Non-pigmented ciliary epithelial cell (primary cell): ENCODE results near the gene FRMD4B.
A peak's percentile ranks its signal among the peaks of the same experiment; 100 is the strongest.

Experiments
- DNase-seq: peaks from one replicate; pipeline ENCODE4 v3.0.0-alpha.2; 2010; ENCODE audit warnings: low read depth

Gene FRMD4B

DNA sequence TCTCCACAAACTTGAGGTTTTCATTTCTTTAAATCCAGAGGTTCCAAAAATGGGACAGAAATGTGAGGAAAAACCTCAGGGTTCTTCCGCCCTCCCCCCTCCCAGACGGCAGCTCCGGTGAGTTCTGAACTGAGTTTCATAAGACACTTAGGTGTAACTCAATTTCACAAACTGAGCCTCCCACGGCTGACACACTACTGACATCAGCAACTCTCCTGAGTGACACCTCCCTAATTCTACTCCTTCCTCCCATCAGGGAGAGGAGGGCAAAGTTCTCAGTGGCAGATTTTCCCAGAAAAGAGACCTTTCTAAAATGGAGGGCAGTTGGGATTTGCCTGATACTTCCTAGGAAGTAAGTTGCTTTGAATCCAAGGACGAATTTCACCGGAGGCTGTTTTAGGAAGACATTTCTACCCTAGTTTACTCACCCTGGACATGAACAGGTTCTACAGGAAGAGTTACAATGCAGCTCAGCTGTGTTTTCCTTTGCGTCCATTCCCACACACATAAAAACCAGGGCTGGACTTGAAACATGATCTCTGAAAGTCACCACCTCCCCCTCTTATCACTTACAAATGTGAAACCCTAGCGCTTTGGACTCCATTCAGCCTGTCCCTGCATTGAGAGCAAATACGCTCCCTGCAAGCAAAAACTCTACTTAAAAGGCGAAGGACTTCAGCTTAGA lies 185.4 kb downstream of the FRMD4B start:
- no peak for DNase-seq

DNA sequence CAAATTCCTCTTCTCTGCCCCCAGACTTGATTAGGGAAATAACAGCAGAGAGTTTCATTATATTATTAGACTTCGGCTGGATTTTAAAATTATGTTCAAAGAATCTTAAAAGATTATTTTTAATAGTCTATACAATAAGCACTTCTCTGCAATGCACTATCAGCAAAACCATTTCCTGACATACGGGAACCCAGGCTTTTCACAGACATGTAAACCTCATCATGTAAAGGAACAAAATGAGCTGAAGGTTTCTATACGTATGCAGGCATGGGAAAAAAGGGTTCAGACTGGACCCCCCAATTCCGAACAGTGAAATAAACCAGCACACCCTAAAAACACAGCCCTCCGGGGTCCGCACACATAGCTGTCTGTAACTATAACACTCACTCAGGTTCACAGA lies 185.9 kb downstream of the FRMD4B start:
- no peak for DNase-seq

DNA sequence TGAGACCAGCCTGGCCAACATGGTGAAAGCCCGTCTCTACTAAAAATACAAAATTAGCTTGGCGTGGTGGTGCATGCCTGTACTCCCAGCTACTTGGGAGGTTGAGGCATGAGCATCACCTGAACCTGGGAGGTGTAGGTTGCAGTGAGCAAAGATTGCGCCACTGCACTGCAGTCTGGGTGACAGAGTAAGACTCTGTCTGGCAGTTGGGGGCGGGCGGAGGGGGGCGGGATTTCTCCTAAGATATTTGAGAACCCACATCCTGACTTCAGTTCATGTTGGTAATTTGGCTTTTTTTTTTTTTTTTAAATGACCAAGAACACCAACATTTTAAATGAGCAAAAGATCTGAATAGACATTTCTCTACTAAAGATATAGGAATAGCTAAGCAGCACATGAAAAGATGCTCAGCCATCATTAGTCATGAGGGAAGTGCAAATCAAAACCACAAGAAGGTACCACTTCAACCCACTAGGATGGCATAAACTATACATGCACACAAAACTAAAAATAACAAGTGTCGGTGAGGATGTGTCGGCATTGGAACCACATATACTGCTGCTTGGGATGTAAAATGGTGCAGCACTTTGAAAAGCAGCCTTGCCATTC lies 187.9 kb downstream of the FRMD4B start:
- no peak for DNase-seq

DNA sequence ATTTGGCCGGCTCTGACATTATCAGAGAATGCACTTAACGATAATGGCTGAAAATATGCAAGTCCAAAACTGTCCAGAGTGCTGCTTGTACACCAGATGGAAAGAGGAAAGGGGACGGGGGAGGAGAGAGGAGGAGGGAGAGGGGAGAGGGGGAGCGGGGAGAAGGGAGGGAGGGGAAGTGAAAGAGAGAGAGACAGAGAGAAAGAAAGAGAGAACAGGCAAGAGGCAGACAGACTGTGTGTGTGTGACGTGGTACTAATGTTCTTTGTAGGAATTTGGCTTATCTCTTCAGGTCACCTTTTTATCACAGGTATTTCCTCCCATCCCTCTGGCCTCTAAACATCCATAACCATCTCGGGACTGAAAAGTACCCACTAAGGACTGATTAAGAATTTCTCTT lies 188.4 kb downstream of the FRMD4B start:
- no peak for DNase-seq

DNA sequence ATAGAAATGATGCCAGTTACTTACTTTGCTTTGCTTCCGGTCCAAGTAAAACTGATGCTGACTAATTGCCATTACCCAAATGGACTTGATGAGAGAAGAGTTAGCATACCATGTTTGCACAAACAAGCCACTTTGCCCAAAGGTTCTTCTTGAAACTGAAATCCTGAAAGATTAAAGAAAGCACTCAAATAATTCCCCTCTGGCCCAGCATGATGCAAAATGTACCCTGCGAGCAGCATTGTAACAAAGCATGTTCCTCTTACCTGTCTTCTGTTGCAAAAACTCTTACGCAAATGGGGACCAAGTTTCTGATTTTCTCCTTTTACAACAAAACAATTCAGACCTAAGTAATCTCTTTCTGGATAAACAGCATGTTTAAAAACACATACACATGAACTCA lies 189.0 kb downstream of the FRMD4B start:
- no peak for DNase-seq

DNA sequence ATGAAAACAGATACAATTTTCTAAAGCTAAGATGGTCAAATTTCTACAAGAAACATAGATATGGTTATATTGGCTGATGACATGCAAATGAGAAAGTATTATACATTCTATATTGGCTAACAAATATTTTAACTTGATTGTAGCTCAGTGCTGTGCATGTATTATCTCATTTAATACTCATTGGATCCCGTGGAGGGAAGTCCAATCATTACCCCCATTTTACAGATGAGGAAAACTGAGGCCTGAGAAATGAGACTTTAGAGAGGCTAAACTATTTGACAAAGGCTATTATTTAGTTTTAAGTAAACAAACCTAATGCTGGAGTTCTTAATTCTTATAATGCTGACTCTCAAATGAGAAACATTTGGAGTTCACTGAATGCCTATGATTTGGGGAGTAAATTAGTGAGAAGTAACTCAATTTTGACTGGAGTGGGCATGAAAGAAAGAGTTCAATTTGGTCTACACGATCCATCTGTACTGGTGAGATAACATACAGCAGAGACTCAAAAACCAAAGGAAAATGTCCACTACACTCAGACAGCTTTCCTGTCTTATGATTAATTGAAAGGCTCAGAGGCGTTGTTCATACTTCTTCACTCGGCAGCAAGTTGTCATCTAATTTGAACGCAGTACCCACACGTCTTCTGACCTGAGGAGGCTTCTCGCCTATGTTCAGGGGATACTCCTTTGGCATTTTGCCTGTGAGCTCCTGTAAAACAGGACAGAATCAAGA lies 191.3 kb downstream of the FRMD4B start:
- DNase-seq, result no peak

DNA sequence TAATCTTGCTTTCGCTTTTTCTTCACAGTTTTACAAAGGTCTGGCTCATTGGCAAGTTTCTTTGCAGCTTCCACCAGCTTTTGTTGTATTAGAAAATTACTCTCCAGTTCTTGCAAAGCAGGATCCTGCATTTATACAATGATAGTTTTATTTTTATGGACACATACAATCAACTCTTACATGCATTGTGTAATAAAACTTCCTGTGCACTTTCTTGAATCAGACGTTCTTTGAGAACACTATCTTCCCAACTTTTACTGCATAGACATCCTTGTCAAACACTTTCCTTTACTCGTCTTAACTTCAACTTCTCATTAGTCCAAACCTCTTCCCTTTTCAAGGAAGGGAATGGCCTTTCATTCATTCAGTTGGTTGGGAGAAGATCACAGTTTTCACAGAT lies 192.1 kb downstream of the FRMD4B start:
- no peak for DNase-seq

DNA sequence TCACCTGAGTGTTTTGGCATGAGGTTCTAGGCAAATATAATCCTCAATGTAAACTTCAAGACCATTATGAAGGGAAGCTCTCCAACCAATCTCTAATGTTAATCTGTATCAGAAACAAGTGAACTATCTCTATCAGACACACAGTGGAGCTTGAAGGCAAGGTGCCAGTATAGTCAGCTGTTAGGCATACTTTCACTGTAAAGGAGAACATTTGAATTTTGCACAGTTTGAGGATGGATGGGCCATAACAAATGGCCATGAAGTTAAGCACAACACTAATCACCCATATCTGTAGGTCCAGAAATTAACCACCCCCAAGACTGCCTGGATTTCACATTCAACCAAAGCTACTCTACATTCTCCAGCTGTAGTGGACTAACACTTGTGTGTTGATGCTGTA lies 194.4 kb downstream of the FRMD4B start:
- DNase-seq, result no peak

DNA sequence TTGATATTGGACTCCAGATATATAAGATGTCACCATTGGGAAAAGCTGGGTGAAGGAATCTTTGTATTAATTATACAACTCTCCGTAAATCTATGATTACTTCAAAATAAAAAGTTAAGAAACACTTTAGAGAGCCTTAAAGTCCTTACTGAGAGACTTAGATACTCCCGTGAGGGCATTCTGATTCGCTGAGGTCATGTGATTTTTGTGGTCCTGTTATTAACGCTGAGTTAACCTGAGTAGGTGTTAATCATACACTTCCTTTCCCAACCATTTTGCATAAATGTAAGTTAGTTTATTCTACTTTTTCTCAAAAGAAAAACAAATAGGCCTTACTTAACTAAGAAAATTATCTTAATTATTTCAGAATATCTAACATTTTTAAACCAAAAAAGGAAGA lies 196.4 kb downstream of the FRMD4B start:
- DNase-seq, result no peak

DNA sequence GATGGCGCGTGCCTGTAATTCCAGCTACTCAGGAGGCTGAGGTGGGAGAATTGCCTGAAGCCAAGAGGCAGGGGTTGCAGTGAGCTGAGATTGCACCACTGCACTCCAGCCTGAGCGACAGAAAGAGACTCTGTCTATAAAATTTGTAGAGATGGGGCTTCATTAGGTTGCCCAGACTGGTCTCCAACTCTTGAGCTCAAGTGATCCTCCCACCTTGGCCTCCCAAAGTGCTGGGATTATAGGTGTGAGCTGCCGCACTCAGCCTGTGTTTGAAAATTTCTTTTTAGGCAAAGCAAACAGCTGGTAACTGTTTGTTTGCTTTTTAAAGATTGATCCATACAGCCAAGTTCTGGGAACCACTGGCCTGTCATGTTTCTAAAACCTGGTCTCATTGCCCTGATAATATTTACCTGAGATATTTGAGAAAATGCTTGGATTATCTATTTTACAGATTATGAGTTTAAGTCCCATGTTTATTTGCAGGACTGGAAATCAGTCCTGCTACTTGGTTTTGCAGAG lies 199.3 kb downstream of the FRMD4B start:
- no peak for DNase-seq

DNA sequence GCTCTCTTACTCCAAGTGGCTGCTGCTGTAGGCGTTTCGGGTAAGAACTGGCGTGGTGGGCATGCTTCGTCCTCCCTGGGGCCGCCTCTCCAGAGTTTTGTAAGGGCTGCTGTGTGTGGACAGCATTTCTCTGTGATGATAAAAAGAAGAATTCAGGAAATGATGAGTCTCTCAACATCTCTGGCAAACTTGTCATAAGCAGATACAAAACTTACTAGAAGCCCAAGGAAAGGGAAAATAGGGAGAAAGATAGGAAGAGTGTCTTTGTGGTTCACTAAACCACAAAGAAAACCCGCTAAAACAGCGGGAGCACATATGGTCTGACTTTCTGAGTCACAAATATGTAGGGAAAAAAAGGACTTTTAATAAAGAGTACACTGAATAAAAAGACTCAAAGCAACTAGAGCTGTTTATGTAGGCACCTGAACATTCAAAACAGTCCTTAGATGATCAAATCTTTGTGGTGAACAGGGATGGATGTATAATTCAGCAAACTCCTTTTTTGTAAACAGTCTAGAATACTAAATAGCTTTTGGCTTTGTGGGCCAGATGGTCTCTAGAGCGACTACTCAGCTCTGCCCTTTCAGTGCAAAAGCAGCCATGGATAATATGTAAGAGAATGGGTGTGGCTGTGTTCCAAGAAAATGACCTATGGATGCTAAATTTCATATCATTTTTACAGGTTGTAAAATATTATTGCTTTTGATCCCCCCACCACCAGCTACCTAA lies 203.1 kb downstream of the FRMD4B start:
- DNase-seq, result peak; percentile 73

DNA sequence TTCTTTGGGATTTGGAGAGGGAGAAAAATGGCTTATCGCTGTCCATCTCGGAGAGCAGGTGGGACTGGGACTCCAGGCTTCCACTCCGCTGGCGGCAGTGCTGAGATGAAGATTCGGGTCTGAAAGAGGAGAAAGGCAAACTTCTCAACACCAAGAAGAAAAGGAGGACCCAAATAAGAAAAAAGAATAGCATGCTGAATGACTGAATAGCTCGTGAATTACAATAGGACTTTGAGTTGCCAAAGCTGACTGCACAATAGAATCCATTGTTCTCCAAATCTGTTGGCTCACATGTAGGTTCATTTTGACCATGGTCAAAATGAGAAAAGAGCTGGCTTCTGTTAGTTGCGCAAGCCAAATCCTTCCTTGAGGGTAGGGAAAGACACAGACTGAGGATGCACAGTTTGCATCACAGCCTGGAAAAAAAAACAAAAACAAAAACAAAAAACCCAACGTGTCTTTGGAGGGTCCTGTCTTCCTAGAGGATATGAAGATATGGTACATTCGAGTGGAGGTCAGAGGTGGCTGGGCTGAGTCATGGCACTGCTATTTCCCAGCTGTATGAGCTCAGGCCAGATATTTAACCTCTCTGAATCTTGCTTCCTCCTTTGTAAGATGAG lies 204.2 kb downstream of the FRMD4B start:
- no peak for DNase-seq

DNA sequence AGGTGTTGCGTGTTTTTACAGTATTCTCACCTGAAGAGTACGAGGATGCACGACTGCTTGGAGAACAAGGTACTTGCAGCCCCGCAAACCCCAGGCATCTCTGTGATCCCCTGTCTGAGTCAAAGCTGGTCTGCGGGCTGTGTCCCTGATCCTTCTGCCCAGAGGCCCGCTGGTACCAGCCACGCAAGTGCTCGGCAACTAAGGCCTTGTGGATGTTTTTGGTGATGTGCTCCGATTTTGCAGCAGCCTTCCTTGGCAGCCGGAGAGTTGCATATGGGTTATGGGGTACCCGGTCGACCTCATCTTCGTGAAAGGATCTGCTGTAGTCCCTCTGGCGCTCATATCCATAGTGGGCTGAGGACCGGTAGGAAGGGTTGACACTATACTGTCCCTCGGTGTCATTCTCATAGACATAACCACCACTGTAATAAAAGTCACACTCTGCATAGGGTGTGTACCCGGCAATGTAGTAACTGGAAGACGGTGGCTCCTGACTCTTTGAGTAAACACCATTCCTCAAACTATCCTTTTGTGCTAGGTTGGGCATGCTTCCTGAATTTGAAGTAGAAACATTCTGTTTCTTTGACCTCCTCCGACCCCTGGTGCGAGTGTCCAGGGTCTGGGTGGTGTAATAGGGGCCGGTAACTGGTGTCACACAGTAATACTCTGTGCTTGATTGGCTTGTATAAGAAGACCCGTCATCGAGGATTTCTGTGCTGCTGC lies 204.9 kb downstream of the FRMD4B start:
- no peak for DNase-seq

DNA sequence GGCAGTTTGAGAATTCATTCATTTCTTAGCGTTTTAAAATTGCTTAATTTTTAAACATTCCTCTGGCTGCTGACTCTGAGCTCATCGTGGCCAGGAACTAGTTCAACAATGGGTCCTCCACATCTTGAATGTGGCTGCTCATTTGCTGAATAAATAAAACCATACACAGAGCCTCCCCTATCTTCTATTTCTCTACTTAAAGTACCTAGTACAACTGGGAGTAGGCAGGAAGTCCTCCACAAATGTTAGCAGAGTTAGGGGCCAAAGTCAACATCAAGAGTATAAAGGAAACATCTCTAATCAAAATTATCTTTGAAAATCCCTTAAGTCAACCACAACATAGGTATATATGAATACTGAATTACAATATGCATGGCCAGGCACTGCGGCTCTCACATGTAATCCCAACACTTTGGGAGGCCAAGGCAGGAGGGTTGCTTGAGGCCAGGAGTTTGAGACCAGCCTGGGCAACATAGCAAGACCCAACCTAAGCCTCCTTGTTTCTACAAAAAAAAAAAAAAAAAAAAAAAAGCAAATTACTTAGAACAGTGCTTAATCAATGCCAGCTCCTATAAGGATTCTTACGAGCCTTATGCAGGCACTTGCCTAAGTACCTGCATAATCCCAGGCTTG lies 206.0 kb downstream of the FRMD4B start:
- no peak for DNase-seq

DNA sequence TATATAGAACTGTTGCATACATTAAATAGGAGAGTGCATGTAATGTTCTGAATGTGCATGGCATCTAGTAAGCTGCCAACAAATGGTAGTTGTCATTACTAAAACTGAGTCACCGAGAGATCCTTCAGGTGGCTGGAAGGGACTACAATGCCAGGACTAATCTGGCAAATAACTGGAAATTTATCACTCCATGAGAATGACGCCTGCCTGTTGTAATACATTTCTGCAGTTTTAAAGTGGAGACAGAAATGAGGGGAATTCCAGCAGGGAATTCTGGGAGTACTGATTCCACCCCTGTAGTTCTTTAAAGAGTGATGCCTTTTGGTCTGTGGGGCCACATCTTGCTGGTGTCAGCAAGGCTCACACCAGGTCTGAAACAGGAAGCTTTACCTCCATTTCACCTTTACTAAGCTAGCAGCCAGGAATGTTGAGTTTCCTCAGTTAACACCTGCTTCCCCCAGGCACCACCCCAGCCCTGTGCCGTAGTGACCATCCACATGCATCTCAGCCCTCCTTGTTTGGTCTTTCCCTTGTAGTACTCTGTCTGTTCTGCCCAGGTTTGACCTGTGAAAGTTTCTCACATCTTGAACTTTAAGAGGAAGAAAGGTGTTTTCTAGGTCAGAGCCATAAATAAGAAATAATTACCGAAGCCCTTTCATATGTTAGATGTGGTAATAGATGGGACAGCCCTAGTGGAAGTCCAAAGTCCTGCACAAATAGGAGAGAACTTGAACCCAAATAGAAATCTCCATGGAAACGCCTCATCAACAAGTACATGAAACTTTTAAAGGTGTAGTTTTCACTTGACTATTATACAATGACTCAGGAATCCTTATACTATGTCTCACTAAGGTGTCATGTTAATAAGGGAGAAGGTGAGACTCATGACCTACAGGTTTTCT lies 206.8 kb downstream of the FRMD4B start:
- no peak for DNase-seq

DNA sequence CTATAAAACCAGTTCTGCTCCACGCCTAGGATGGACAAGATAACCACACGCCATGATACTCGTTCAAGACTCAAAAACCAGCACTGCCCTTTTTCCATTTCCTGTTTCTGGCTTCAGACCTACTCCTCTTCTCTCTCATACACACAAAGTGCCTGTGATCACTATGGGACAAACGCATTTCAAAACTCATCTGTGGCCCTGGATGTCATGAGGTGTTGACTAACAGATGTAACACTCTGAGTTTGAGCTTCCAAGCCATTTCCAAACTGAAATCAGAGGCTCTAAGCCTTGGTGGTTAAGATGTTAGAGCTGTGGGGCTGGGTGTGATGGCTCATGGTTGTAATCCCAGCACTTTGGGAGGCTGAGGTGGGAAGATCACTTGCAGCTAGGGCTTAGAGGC lies 207.8 kb downstream of the FRMD4B start:
- DNase-seq, result no peak

DNA sequence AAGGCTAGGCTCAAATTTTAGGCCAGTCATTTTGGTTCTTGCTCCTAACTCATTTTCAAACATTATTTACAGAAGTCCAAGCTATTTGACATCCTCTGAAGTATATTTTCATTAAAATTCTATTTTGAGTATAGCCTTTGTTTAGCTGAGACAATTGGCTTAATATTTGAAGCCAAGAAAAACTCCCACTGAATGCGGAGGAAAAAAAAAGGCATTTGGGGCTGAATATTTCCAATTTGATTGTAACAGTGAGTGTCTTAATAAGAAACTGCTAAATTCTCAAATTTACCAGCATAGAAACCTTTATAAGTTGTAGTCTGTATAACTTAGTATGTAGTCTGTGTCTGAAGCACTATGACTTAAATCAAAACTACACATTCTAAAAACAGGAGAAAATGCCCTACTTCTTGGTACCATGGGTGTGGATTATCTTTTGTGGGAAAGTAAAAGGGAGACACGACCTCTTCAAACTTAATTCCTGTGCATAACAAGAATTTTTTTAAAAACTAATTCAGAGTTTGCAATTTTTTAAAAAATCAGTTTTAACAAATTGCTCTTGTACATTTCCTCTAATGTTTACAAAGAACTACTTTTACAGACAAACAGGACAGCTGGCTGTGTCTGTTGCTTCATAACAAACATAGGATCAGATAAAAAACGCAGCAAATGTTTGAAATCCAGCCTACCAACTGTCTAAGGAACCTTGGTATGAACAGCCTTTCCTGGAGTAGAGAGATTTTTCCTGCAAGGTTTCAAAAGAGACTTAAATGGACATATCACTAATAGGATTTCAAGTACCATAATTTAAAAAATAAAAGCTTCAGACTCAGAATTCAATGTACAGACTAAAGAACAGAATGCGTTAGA lies 210.8 kb downstream of the FRMD4B start:
- DNase-seq, result no peak

DNA sequence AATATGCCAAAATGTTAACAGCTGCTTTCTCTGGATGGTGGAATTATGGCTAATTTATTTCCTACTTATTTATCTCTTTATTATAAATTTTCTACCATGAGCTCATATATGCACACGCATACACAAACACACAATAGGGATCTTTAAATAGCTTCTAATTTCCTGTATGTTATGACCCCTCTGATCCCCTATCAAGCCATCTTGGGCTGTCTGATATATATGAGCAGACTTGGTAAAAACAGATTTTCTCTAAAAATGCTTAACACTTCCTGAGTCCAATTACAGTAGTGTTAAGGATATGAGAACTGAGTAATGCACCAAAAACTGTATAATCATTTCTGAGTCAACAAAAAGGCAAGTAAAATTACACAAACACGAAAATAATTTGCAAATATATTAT lies 211.4 kb downstream of the FRMD4B start:
- no peak for DNase-seq

DNA sequence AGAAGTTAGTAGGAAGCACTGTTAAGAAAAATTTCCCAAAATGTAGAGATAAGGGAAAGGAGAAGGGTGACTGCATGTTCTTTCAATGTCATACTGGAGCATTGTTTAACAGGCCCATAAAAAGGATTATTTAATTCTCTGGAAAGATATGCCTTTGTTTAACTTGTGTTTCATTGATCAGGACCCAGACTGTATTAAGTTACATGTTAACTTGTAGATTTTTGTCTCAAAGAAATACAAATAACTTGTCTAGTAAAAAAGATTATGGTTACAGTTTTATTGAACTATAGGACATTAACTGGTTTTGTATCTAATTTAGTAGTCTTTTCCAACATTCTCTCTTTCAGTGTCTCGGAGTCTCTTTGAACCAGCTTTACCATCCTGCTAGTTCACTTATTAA lies 213.8 kb downstream of the FRMD4B start:
- no peak for DNase-seq
